Endothelial cell of umbilical vein (primary cell): Measurements from ENCODE around the gene PTS. TPM values are rescaled to one million over a fixed set of nuclear protein-coding genes. Genes with fewer than 3 reads are reported as not detected.

Experiments
- BruUV-seq: library from RNA; stranded (reverse); fragments of 400-500 nt; replicated peaks from 2 replicates; lab custom pipeline; 2021; lab: Mats Ljungman, UMichigan
- CTCF ChIA-PET: fragments of 300-600, 350-600 bp; sonication (Branson Sonifier 250); formaldehyde crosslinking; loops from one replicate; lab custom pipeline; 2021; ENCODE audit warnings: antibody characterized with exemption, inconsistent platforms; lab: Charles Lee
- POLR2A ChIA-PET: fragments of 300-600, 350-600 bp; sonication (Branson Sonifier 250); formaldehyde crosslinking; loops from one replicate; lab custom pipeline; 2021; ENCODE audit warnings: antibody characterized with exemption, inconsistent platforms; lab: Charles Lee
- DNase-seq: peaks from one replicate; pipeline ENCODE4 v3.0.0-alpha.2; 2011; ENCODE audit warnings: low read depth, low spot score
- FAIRE-seq: peaks from 2 replicates; lab custom pipeline; 2011; peaks lifted over from hg19 to GRCh38; lab: Jason Lieb, UNC
- H2AFZ ChIP-seq: 2 replicates; pipeline ENCODE4 v1.6.0; 2012; ENCODE audit warnings: low read depth, low read length, control low read depth, inconsistent platforms
- H3K27ac ChIP-seq: 2 replicates; pipeline ENCODE4 v1.5.1; 2011; ENCODE audit warnings: low read depth, mild to moderate bottlenecking, control low read depth, low read length, moderate library complexity; ENCODE audit not compliant: insufficient read depth
- H3K27me3 ChIP-seq, 2 experiments: 2 replicates each; pipeline versions ENCODE4 v1.6.0 to v1.6.1; 2011; ENCODE audit warnings: low read length in 2 of 2, mixed read lengths in 1 of 2; ENCODE audit not compliant: control insufficient read depth in 2 of 2, insufficient read depth in 2 of 2
- H3K36me3 ChIP-seq, 2 experiments: 2 replicates in 1 of 2; 3 replicates in 1 of 2; pipeline ENCODE4 v1.5.1; 2011; ENCODE audit warnings: low read length in 2 of 2, mild to moderate bottlenecking in 1 of 2, moderate library complexity in 1 of 2; ENCODE audit not compliant: control insufficient read depth in 2 of 2, insufficient read depth in 2 of 2; ENCODE audit errors: extremely low read depth in 1 of 2
- H3K4me1 ChIP-seq: 3 replicates; pipeline ENCODE4 v1.5.1; 2011; ENCODE audit warnings: mild to moderate bottlenecking, low read length; ENCODE audit not compliant: control insufficient read depth, insufficient read depth; ENCODE audit errors: extremely low read depth
- H3K4me2 ChIP-seq: 2 replicates; pipeline ENCODE4 v1.6.1; 2011; ENCODE audit warnings: low read length, control low read depth, mixed read lengths; ENCODE audit not compliant: insufficient read depth
- H3K4me3 ChIP-seq, 3 experiments: fragments of 200-600 bp in 1 of 3; sonication (generic), shearing (Covaris generic) in 1 of 3; replicated peaks in 1 of 3; 2 replicates each; pipeline ENCODE4 v1.5.1; 2011 to 2016; ENCODE audit warnings: control low read depth in 3 of 3, low read length in 3 of 3, mild to moderate bottlenecking in 2 of 3, inconsistent platforms in 1 of 3, low read depth in 1 of 3, moderate library complexity in 1 of 3; ENCODE audit not compliant: insufficient read depth in 1 of 3
- H3K79me2 ChIP-seq: 2 replicates; pipeline ENCODE4 v1.6.0; 2012; ENCODE audit warnings: low read length, inconsistent platforms; ENCODE audit not compliant: control insufficient read depth, insufficient read depth
- H3K9ac ChIP-seq: replicated peaks from 2 replicates; pipeline ENCODE3; 2011; ENCODE audit warnings: low read length, control low read depth; ENCODE audit not compliant: insufficient read depth; ENCODE audit errors: extremely low read depth
- H3K9me1 ChIP-seq: replicated peaks from 3 replicates; pipeline ENCODE4 v1.6.0; 2011; ENCODE audit warnings: mild to moderate bottlenecking, low read length; ENCODE audit not compliant: control insufficient read depth, insufficient read depth; ENCODE audit errors: extremely low read depth
- H3K9me3 ChIP-seq: replicated peaks from 2 replicates; pipeline ENCODE4 v1.5.1; 2012; ENCODE audit warnings: low read length, inconsistent platforms; ENCODE audit not compliant: control insufficient read depth, insufficient read depth
- H4K20me1 ChIP-seq: replicated peaks from 2 replicates; pipeline ENCODE3; 2011; ENCODE audit warnings: mild to moderate bottlenecking, low read length; ENCODE audit not compliant: control insufficient read depth, insufficient read depth; ENCODE audit errors: extremely low read depth
- EZH2 ChIP-seq: IDR thresholded peaks from 2 replicates; pipeline ENCODE4 v1.6.1; 2012; ENCODE audit warnings: borderline replicate concordance, low read depth, mild to moderate bottlenecking, moderate library complexity, low read length, inconsistent platforms; ENCODE audit not compliant: severe bottlenecking
- FOS ChIP-seq: IDR thresholded peaks from 2 replicates; pipeline ENCODE4 v1.6.1; 2011; ENCODE audit warnings: mild to moderate bottlenecking, low read length, moderate library complexity, borderline replicate concordance; ENCODE audit not compliant: insufficient read depth
- GATA2 ChIP-seq: IDR thresholded peaks from 2 replicates; pipeline ENCODE4 v1.7.0; 2011; ENCODE audit warnings: low read depth, mild to moderate bottlenecking, moderate library complexity, mixed read lengths, low read length; ENCODE audit not compliant: insufficient read length, insufficient read depth
- JUN ChIP-seq: IDR thresholded peaks from 2 replicates; pipeline ENCODE4 v1.6.1; 2011; ENCODE audit warnings: borderline replicate concordance, low read depth; ENCODE audit not compliant: insufficient read length, insufficient read depth
- MYC ChIP-seq: IDR thresholded peaks from one replicate; pipeline ENCODE4 v1.6.1; 2011; ENCODE audit warnings: mild to moderate bottlenecking, low read depth, low read length
- POLR2A ChIP-seq: IDR thresholded peaks from 2 replicates; pipeline ENCODE4 v1.6.1; 2012; ENCODE audit warnings: low read depth, mild to moderate bottlenecking, control low read depth, low read length
- POLR2AphosphoS5 ChIP-seq: IDR thresholded peaks from 2 replicates; pipeline ENCODE4 v1.6.1; 2012; ENCODE audit warnings: low read depth, mild to moderate bottlenecking, control low read depth, low read length, moderate library complexity; ENCODE audit not compliant: insufficient read depth
- dilution Hi-C: fragments of 300-500 bp; cut with MboI; formaldehyde crosslinking; loops from one replicate; pipeline ENCODE4 v1.15.0; 2019; ENCODE audit warnings: low sequenced_read_pairs; ENCODE audit not compliant: extremely low pct_ligation_motif_present
- intact Hi-C: fragments of 100-400 bp; cut with micrococcal nuclease; formaldehyde crosslinking; loops from one replicate; pipeline ENCODE4 v1.10.0; 2022
- polyA plus RNA-seq, 4 experiments: library from polyadenylated mRNA; depleted of rRNA in 3 of 4; stranded (reverse) in 3 of 4; unstranded in 1 of 4; fragments of >200 nt; gene quantifications; 2 replicates each; pipeline versions ENCODE4 v1.2.1 to v1.2.3, GENCODE V29; 2011 to 2012; ENCODE audit warnings: missing spikeins in 1 of 4
- total RNA-seq: library from RNA; stranded (reverse); gene quantifications from 2 replicates; pipeline ENCODE4 v1.2.3, GENCODE V29; 2021
- TF ChIP-seq, protein P1 (sequence below): IDR thresholded peaks from 2 replicates; pipeline ENCODE4 v1.6.1; 2011; ENCODE audit not compliant: insufficient read depth, insufficient read length
- TF ChIP-seq, protein P2 (sequence below), 2 donors: IDR thresholded peaks; 1 replicate in 1 of 2; 2 replicates in 1 of 2; pipeline ENCODE4 v1.5.1; 2011; ENCODE audit warnings: low read length in 2 of 2, mild to moderate bottlenecking in 2 of 2, moderate library complexity in 2 of 2, control low read depth in 1 of 2, inconsistent platforms in 1 of 2, low read depth in 1 of 2; ENCODE audit not compliant: insufficient read depth in 1 of 2; ENCODE audit errors: extremely low read depth in 1 of 2

Gene PTS
- total and polyA plus RNA-seq, 2 donors (not counting 3 experiments of a cell fraction or from before 2014, with no cell fraction given): 29.1 to 45.7 TPM

DNA sequence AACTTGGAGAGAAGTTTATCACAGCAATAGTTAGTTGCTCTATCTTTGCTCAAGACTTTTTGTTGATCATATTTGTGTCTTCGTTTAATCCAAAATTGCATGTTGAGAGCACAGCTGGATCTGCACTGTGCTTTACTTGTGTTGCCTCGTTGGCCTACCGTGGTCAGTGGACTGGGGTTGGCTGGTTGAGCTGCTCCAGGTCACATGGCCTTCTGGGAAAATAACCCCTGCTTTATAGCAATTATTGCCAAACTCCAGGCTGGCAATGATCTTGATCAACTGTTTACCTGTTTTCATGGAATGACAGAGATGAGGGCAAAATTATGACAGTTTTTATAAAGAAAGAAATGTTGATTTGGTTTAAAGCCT is 40.2 kb downstream of the PTS start:
- H3K27ac ChIP-seq: no peak overlapping the region
- no TSS peak for BruUV-seq
- no peak overlapping the region for H3K4me3 ChIP-seq
- ChIA-PET POLR2A (no interaction called here), CTCF (interaction anchor here (1.2 kb wide), 1 partner anchor 11 kb away, joined by 5 read pairs; no protein-coding TSS in a partner anchor)
- DNase-seq (no peak), FAIRE-seq (no peak)
- dilution Hi-C loops (no loop called here), intact Hi-C loops (no loop called here)
- H3K79me2 ChIP-seq: no peaks in the 10 kb centered on the region
- no peaks in the 10 kb centered on the region for H3K4me1 ChIP-seq
- H2AFZ ChIP-seq: no peak overlapping the region
- H3K36me3 ChIP-seq: no peaks in the 10 kb centered on the region
- TF ChIP-seq, protein P1, sequence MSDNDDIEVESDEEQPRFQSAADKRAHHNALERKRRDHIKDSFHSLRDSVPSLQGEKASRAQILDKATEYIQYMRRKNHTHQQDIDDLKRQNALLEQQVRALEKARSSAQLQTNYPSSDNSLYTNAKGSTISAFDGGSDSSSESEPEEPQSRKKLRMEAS: no peak
- no peak for TF ChIP-seq POLR2AphosphoS5
- no peak for TF ChIP-seq MYC
- peaks cover 0 to 7% of the 10 kb centered on the region in 2 experiments for H3K27me3 ChIP-seq
- H3K9me1 ChIP-seq: no peaks in the 10 kb centered on the region
- no peak overlapping the region for H3K4me2 ChIP-seq
- no peak overlapping the region for H3K9ac ChIP-seq
- no peaks in the 10 kb centered on the region for H4K20me1 ChIP-seq
- no peaks in the 10 kb centered on the region for H3K9me3 ChIP-seq

DNA sequence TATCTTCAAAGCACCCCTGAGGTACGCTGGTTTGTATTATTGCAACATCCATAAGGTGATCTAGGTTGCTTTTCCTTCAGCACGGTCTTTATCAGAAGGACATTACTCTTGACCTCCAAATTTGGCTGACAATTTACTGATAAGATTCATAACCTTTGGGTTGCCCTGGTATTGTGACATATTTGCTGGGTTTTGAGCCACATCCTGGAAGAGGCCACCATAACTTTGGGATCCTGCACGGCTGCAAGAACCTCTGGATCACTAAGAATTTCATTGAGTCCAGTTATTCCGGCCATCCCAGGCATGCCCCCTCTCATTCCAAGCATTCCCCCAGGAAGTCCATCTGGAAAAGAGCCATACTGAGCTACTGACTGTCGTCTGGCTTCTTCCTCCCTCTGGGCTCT is 41.0 kb downstream of the PTS start:
- CTCF ChIA-PET: interaction anchor here (0.6 kb wide), 1 partner anchor 12 kb away, joined by 3 read pairs; no protein-coding TSS in a partner anchor
- H3K4me2 ChIP-seq: no peak overlapping the region
- intact Hi-C loops: no loop called here

More for the DNA sequence above, 41.0 kb downstream of the PTS start:
- no TSS peak for BruUV-seq
- Histone ChIP-seq H3K9ac (no peak overlapping the region), H2AFZ (no peak overlapping the region), H4K20me1 (no peaks in the 10 kb centered on the region), H3K36me3 (no peaks in the 10 kb centered on the region), H3K4me3 (no peak overlapping the region), H3K4me1 (no peaks in the 10 kb centered on the region), H3K79me2 (no peaks in the 10 kb centered on the region), H3K27me3 (peaks cover 0 to 7% of the 10 kb centered on the region in 2 experiments), H3K27ac (no peak overlapping the region), H3K9me1 (no peaks in the 10 kb centered on the region), H3K9me3 (no peaks in the 10 kb centered on the region)
- dilution Hi-C loops: no loop called here
- DNase-seq (no peak), FAIRE-seq (no peak)
- POLR2A ChIA-PET: no interaction called here
- TF ChIP-seq GATA2: no peak
- TF ChIP-seq EZH2: no peak
- no peak for TF ChIP-seq MYC
- no peak for TF ChIP-seq JUN
- TF ChIP-seq, protein P1: no peak
- TF ChIP-seq, protein P2, sequence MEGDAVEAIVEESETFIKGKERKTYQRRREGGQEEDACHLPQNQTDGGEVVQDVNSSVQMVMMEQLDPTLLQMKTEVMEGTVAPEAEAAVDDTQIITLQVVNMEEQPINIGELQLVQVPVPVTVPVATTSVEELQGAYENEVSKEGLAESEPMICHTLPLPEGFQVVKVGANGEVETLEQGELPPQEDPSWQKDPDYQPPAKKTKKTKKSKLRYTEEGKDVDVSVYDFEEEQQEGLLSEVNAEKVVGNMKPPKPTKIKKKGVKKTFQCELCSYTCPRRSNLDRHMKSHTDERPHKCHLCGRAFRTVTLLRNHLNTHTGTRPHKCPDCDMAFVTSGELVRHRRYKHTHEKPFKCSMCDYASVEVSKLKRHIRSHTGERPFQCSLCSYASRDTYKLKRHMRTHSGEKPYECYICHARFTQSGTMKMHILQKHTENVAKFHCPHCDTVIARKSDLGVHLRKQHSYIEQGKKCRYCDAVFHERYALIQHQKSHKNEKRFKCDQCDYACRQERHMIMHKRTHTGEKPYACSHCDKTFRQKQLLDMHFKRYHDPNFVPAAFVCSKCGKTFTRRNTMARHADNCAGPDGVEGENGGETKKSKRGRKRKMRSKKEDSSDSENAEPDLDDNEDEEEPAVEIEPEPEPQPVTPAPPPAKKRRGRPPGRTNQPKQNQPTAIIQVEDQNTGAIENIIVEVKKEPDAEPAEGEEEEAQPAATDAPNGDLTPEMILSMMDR (IDR thresholded peaks at IDR 0.05; ENCODE audit: extremely low read depth in 1 of 2, insufficient read depth in 1 of 2, low read depth in 1 of 2, low read length in 2 of 2): no peak
- TF ChIP-seq POLR2AphosphoS5: no peak
- TF ChIP-seq POLR2A: no peak
- TF ChIP-seq FOS: no peak
